ENCODE measurements around the gene NPAS3.

DNA sequence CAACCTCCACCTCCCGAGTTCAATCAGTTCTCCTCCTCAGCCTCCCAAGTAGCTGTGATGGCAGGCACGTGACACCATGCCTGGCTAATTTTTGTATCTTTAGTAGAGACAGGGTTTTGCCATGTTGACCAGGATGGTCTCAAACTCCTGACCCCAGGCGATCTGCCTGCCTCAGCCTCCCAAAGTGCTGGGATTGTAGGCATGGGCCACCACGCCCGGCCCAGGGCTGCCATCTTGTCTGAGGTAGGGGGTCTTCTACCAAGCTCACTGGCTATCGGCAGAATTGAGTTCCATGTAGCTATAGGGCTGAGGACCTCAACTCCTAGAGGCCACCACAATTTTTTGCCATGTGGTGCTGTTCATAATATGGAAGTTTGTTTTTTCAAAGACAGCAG lies 896.6 kb downstream of the NPAS3 start:
- TF ChIP-seq, protein P1, sequence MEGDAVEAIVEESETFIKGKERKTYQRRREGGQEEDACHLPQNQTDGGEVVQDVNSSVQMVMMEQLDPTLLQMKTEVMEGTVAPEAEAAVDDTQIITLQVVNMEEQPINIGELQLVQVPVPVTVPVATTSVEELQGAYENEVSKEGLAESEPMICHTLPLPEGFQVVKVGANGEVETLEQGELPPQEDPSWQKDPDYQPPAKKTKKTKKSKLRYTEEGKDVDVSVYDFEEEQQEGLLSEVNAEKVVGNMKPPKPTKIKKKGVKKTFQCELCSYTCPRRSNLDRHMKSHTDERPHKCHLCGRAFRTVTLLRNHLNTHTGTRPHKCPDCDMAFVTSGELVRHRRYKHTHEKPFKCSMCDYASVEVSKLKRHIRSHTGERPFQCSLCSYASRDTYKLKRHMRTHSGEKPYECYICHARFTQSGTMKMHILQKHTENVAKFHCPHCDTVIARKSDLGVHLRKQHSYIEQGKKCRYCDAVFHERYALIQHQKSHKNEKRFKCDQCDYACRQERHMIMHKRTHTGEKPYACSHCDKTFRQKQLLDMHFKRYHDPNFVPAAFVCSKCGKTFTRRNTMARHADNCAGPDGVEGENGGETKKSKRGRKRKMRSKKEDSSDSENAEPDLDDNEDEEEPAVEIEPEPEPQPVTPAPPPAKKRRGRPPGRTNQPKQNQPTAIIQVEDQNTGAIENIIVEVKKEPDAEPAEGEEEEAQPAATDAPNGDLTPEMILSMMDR (conservative IDR thresholded peaks at IDR 0.05; ENCODE audit: low read length), result no peak
- no peak for TF ChIP-seq EZH2phosphoT487 (IDR thresholded peaks at IDR 0.05; ENCODE audit: borderline replicate concordance, low read depth, low read length)
